ENCODE measurements around the gene STMP1. TPM values are rescaled to one million over a fixed set of nuclear protein-coding genes. Genes with fewer than 3 reads are reported as not detected.

STMP1 gene
- total RNA-seq, 4 donors from 2014 or later, result 4.4 to 28.5 (median 23.1) TPM

DNA sequence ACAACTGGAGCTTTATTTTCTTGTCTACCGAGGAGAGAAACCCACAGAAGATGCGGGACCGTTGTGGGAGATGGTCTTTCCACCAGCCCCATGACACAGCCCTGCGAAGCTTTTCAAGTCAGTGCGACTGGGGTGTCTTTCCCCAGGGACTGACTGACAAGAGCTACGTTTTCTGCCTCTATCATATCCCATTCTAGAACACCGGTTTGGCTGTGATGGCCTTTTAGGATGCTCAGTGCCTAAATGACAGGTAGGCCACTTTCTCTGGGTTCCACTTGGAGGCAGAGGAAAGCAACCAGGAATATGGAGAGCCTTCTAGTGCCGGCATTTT, 48.8 kb downstream of the STMP1 start:
- Histone ChIP-seq H3K4me1 (no peaks in the 10 kb centered on the region), H3K36me3 (no peaks in the 10 kb centered on the region), H3K27me3 (no peaks in the 10 kb centered on the region), H3K4me3 (no peak overlapping the region), H3K27ac (no peak overlapping the region), H3K9me3 (no peaks in the 10 kb centered on the region)
- intact Hi-C loops (cut with DNase I; ENCODE audit: low total_unique reads), result no loop called here
- no peak for TF ChIP-seq POLR2A (IDR thresholded peaks at IDR 0.05)
- TF ChIP-seq, protein P1, sequence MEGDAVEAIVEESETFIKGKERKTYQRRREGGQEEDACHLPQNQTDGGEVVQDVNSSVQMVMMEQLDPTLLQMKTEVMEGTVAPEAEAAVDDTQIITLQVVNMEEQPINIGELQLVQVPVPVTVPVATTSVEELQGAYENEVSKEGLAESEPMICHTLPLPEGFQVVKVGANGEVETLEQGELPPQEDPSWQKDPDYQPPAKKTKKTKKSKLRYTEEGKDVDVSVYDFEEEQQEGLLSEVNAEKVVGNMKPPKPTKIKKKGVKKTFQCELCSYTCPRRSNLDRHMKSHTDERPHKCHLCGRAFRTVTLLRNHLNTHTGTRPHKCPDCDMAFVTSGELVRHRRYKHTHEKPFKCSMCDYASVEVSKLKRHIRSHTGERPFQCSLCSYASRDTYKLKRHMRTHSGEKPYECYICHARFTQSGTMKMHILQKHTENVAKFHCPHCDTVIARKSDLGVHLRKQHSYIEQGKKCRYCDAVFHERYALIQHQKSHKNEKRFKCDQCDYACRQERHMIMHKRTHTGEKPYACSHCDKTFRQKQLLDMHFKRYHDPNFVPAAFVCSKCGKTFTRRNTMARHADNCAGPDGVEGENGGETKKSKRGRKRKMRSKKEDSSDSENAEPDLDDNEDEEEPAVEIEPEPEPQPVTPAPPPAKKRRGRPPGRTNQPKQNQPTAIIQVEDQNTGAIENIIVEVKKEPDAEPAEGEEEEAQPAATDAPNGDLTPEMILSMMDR (IDR thresholded peaks at IDR 0.05), result no peak
- no peak for DNase-seq

DNA sequence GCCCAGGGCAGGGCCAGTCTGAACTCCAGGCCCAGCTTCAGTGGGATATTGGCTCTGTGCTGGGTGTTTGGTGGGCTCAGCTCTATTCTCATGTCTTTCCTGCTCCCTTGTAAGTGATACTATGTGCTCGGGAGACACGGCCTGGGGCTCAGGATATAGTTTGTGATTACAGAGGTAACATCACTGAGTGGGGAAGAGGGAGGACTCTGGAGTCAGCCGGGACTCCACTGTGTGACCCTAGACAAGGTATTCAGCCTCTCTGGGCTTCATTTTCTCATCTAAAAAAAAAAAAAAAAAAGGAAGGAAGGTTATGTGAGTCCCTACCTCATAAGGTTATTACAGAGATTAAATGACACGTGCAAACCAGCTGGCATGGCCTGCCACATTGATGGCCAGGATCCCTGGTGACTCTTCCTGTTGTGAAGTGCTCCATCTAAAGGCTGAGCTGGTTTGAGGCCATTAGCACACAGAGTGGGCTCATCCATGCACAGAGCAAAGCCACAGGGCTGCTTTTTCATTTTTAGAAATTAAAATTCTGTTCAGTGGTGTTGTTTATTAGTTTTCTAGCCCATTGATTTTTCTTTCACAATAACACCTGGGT, 50.0 kb downstream of the STMP1 start:
- no peak overlapping the region for H3K27ac ChIP-seq
- H3K36me3 ChIP-seq, result no peaks in the 10 kb centered on the region
- no peak for DNase-seq
- intact Hi-C loops (cut with DNase I; ENCODE audit: low total_unique reads), result no loop called here
- H3K4me3 ChIP-seq, result no peak overlapping the region
- no peak for TF ChIP-seq POLR2A (IDR thresholded peaks at IDR 0.05)
- TF ChIP-seq, protein P1 (IDR thresholded peaks at IDR 0.05), result no peak
- no peaks in the 10 kb centered on the region for H3K27me3 ChIP-seq
- no peaks in the 10 kb centered on the region for H3K9me3 ChIP-seq
- H3K4me1 ChIP-seq, result no peaks in the 10 kb centered on the region

DNA sequence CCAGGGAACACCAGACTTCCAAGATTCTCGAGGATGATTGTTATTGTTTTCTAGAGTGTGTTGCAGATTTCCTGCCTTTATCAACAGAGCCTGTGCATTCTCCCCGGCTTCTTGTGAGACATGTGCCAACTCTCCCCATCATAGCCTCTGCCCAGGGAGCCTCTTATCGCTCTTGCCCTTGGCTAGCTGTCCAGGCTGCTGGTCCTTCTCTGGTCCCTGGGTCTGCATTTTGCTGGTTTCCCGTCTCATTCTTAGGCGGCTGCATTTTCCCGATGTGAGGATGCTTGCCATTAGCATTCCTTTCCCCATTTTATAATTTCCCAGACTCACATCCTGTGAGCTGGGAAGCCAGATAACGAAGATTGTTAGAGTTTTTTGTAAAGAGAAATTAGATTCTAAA, 50.5 kb downstream of the STMP1 start:
- H3K27me3 ChIP-seq, result no peaks in the 10 kb centered on the region
- no peak overlapping the region for H3K27ac ChIP-seq
- intact Hi-C loops (cut with DNase I; ENCODE audit: low total_unique reads), result no loop called here
- H3K36me3 ChIP-seq, result no peaks in the 10 kb centered on the region
- no peak for DNase-seq
- no peak overlapping the region for H3K4me3 ChIP-seq
- no peaks in the 10 kb centered on the region for H3K9me3 ChIP-seq
- no peak for TF ChIP-seq POLR2A (IDR thresholded peaks at IDR 0.05)
- TF ChIP-seq, protein P1 (IDR thresholded peaks at IDR 0.05), result no peak
- no peaks in the 10 kb centered on the region for H3K4me1 ChIP-seq

DNA sequence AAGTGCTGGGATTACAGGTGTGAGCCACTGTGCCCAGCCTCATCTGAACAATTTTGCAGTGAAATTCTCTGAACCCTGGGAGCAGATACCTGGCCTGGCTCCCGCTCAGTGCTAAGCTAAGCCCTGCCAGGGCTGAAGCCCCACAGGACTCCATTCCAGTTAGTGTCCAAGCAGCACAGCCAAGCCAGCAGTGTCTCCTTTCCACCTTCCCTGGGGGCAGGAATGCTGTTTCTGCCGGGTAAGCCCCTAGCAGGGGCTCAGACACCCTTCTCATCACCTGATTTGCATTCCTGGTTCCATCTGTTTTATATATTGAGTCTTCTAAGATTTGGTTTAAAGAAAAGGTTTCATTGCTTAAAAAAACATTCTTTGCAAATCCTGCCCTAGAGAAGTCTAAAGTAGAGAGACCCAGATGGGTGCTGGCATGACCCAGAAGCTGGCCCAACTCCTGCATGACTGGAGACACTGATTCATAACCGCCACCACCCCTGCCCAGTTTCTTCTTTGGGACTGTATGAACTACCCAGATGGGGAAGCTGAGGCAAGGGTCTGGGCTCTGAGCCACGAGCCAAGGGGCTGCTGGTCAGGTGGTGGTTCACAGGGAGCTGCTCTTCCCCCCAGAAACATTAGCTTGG, 51.6 kb downstream of the STMP1 start:
- H3K27ac ChIP-seq, result no peak overlapping the region
- intact Hi-C loops (cut with DNase I; ENCODE audit: low total_unique reads), result no loop called here

DNA sequence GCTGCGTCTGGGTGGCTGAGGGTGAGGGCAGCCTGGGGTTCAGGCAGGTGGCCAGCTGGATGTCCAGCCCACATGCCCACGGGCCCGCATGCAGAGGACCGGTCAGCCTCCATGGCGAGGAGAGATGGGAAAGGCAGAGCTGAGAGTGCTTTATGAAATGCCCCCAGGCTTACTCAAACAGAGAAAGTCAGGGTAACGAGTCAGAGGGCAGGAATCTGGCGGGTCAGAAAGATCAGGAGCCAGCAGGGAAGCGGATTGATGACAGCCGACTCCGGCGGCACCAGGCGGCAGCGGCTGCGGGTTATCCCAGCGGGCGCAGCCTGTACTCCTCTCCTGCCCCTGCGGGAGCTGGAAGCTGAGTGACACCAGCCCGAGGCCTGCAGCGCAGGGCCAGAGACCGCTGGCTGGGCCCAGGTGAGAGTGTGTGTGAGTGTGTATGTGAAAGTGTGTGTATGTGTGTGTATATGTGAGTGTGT, 52.3 kb downstream of the STMP1 start:
- no peaks in the 10 kb centered on the region for H3K27me3 ChIP-seq
- H3K9me3 ChIP-seq, result no peaks in the 10 kb centered on the region
- H3K4me1 ChIP-seq, result no peaks in the 10 kb centered on the region
- TF ChIP-seq, protein P1 (IDR thresholded peaks at IDR 0.05), result no peak
- TF ChIP-seq POLR2A (IDR thresholded peaks at IDR 0.05), result no peak
- no peak overlapping the region for H3K27ac ChIP-seq
- no peak for DNase-seq
- H3K4me3 ChIP-seq, result no peak overlapping the region
- intact Hi-C loops (cut with DNase I; ENCODE audit: low total_unique reads), result no loop called here
- H3K36me3 ChIP-seq, result no peaks in the 10 kb centered on the region

More for the DNA sequence above, 51.6 kb downstream of the STMP1 start:
- H3K27me3 ChIP-seq, result no peaks in the 10 kb centered on the region
- H3K4me1 ChIP-seq, result no peaks in the 10 kb centered on the region
- H3K9me3 ChIP-seq, result no peaks in the 10 kb centered on the region
- no peak overlapping the region for H3K4me3 ChIP-seq
- DNase-seq, result no peak
- TF ChIP-seq, protein P1 (IDR thresholded peaks at IDR 0.05), result no peak
- no peak for TF ChIP-seq POLR2A (IDR thresholded peaks at IDR 0.05)
- no peaks in the 10 kb centered on the region for H3K36me3 ChIP-seq

Data from uterus (tissue), 4 donors.